ENCODE data around the gene SMIM29. TPM values are rescaled to one million over a fixed set of nuclear protein-coding genes. Genes with fewer than 3 reads are reported as not detected.

SMIM29 gene
- total RNA-seq (10 to 100 TPM; 17.0 to 25.5 (median 22.4) TPM), polyA plus RNA-seq (34.8 TPM)
- long read RNA-seq, donor 1, transcript SMIM29-205 (5 exons, 1,297 nt), result major isoform, 18 of 35 reads
- long read RNA-seq, donor 1, transcript SMIM29-208 (5 exons, 1,186 nt), result minor isoform, 7 of 35 reads
- long read RNA-seq, donor 1, partial matches to known transcripts, result 4 of 35 reads
- long read RNA-seq, donor 1, other reads (novel, unspliced or antisense), result 2 of 35 reads
- long read RNA-seq, donor 2, transcript SMIM29-205 (5 exons, 1,297 nt), result major isoform, 21 of 28 reads
- long read RNA-seq, donor 2, partial matches to known transcripts, result 1 of 28 reads
- long read RNA-seq, donor 2, other reads (novel, unspliced or antisense), result 2 of 28 reads
- long read RNA-seq, donor 3, transcript SMIM29-205 (5 exons, 1,297 nt), result major isoform, 6 of 14 reads
- long read RNA-seq, donor 3, partial matches to known transcripts, result 0 of 14 reads
- long read RNA-seq, donor 3, other reads (novel, unspliced or antisense), result 2 of 14 reads
- long read RNA-seq, donor 4, transcript SMIM29-205 (5 exons, 1,297 nt), result major isoform, 10 of 17 reads
- long read RNA-seq, donor 4, partial matches to known transcripts, result 1 of 17 reads
- long read RNA-seq, donor 4, other reads (novel, unspliced or antisense), result 1 of 17 reads

DNA sequence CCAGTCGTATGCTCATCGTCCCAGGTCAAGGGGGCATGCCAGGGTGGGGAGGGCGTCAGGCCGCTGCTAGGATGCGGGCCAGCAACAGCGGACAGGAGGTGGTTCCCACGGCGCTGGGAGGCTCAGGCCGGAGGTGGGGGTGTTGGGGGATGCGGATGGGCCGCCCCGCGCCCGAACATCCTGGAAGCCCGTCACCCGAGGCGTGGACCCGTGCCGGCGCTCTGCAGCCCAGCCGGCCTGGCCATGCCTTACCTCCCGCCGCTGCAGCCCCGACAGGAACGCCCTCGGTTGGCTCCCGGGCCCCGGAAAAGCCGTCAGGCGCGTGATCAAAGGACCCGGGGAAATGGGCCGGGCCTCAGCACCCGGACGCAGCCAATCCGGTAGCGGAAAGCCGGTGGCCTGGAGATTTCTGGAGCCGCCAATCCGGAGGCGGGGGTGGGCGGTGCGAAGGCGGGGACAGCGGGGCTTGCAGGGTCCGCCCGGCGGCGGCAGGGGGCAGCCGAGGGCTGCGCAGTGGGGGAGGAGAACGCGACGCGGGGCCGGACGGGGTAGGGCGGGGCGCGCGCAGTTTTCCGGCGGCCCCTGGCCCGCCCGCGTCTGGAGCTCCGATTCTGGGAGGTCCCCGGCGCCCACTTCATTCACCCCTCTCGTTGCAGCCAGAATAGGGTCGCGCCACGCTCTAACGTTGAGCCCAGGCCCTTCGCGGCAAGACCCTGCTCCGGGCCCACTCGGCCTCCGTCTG, at the start of gene SMIM29:
SMIM29 (minus strand) TSS at position 280 of the 742 bp plus-strand sequence. CDS start 1,215 bp downstream, outside the sequence.
- ATAC-seq (peak; percentile 91 to 94), DNase-seq (peak; percentile 97 to 99 (median 98))
- Histone ChIP-seq H3K27me3 (ENCODE audit: control insufficient read depth, insufficient read depth) (no peaks in the 10 kb centered on the region), H3K4me1 (ENCODE audit: control insufficient read depth, insufficient read depth, low read length) (peaks cover 2% of the 10 kb centered on the region), H3K4me3 (ENCODE audit: low read length) (peak within 1 kb of the TSS; percentile 82), H3K27ac (ENCODE audit: low read length) (peak within 1 kb of the TSS; percentile 96), H3K9me3 (ENCODE audit: control insufficient read depth, low read length) (no peaks in the 10 kb centered on the region)
- intact Hi-C loops (cut with DNase I), result loop anchor here (1.0 to 5.0 kb wide), 5 partner anchors 143 to 168 kb away; partner anchors contain the start of gene NUDT3 (in 2 of the 4)
- WGBS, result under 1% methylated on average over 79 of the region's 79 CpGs

DNA sequence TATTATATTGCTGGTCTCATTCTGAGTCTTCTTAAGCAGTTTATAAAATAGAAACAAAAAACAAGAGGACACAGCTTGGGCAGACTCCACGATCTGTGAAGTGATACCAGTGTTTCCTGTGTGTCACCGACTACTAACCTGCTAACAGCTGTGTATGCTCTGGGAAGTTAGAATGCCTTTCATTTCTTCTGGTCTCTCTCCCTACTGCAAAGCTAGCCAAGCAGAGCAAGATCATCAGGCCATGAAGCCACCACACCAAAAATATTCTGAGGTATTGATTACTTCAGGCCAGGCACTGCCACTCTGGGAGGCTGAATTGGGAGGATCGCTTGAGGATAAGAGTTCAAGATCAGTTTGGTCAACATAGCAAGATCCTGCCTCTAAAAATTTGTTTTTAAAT, 46.9 kb upstream of the SMIM29 start:
- 55% methylated on average over 3 of the region's 3 CpGs for WGBS
- Histone ChIP-seq H3K9me3 (ENCODE audit: control insufficient read depth, low read length) (no peaks in the 10 kb centered on the region), H3K27me3 (ENCODE audit: control insufficient read depth, insufficient read depth) (no peaks in the 10 kb centered on the region), H3K27ac (ENCODE audit: low read length) (peak overlapping the region; percentile 17), H3K4me3 (ENCODE audit: low read length) (no peak overlapping the region), H3K4me1 (ENCODE audit: control insufficient read depth, insufficient read depth, low read length) (peaks cover 5% of the 10 kb centered on the region)
- no peak for DNase-seq
- intact Hi-C loops (cut with DNase I), result no loop called here
- ATAC-seq, result no peak

DNA sequence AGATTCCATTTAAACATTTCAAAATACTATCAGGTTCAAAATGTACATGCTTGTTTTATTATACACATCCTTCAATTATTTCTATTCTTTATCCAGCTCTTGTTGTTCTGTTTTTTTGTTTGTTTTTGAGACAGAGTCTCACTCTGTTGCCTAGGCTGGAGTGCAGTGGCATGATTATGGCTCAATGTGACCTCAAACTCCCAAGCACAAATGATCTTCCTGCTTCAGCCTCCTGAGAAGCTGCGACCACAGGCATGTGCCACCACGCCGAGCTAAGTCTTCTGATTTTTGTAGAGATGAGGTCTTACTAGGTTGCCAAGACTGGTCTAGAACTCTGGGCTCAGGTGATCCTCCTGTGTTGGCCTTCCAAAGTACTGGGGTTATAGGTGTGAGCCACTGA, 44.1 kb upstream of the SMIM29 start:
- peak overlapping the region; percentile 17 for H3K27ac ChIP-seq (ENCODE audit: low read length)
- no peak overlapping the region for H3K4me3 ChIP-seq (ENCODE audit: low read length)
- ATAC-seq (no peak), DNase-seq (no peak)
- H3K4me1 ChIP-seq (ENCODE audit: control insufficient read depth, insufficient read depth, low read length), result peaks cover 3% of the 10 kb centered on the region
- no peaks in the 10 kb centered on the region for H3K27me3 ChIP-seq (ENCODE audit: control insufficient read depth, insufficient read depth)
- 95% methylated on average over 3 of the region's 3 CpGs for WGBS
- no peaks in the 10 kb centered on the region for H3K9me3 ChIP-seq (ENCODE audit: control insufficient read depth, low read length)
- intact Hi-C loops (cut with DNase I), result no loop called here

DNA sequence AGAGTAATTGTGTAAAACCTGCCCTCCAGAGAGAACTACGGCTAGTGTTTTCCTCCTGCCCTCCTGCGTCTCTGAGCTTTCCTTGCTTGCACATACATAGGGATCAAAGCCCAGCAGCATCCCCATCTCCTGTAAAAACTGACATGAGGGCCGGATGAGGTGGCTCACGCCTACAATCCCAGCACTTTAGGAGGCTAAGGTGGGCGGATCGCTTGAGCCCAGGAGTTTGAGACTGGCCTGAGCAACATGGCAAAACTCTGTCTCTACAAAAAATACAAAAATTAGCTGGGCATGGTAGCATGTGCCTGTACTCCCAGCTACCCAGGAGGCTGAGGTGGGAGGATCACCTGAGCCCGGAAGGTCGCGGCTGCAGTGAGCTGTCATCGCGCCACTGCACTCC, 40.3 kb upstream of the SMIM29 start:
- no peak for ATAC-seq
- WGBS, result 93% methylated on average over 11 of the region's 11 CpGs
- peaks cover 2% of the 10 kb centered on the region for H3K4me1 ChIP-seq (ENCODE audit: control insufficient read depth, insufficient read depth, low read length)

DNA sequence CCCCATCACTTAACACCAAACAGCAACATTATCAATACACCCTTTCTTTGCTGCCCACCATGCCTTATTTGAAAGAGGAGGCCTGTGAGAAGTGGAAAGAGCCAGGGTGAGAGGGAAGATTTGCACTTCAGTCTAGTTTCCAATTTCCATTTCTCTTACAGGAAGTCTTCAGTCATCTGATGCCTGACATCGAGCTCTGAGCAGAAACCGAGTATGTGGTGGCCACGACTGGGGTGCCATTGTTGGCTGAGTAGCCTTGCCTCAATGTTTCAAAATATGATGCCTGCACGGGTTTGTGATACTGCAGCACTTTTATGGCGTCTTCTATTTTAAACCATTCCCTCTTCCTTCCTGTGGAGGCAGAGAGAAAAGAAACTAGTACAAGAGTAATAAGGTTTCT, 39.8 kb upstream of the SMIM29 start:
- intact Hi-C loops (cut with DNase I), result no loop called here
- Histone ChIP-seq H3K4me1 (ENCODE audit: control insufficient read depth, insufficient read depth, low read length) (peaks cover 4% of the 10 kb centered on the region), H3K4me3 (ENCODE audit: low read length) (no peak overlapping the region), H3K27ac (ENCODE audit: low read length) (peak overlapping the region; percentile 30), H3K27me3 (ENCODE audit: control insufficient read depth, insufficient read depth) (no peaks in the 10 kb centered on the region), H3K9me3 (ENCODE audit: control insufficient read depth, low read length) (no peaks in the 10 kb centered on the region)
- no peak for DNase-seq
- no peak for ATAC-seq
- WGBS, result 37% methylated on average over 5 of the region's 5 CpGs

More for the DNA sequence above, 40.3 kb upstream of the SMIM29 start:
- intact Hi-C loops (cut with DNase I), result no loop called here
- no peak overlapping the region for H3K4me3 ChIP-seq (ENCODE audit: low read length)
- DNase-seq, result no peak
- H3K27ac ChIP-seq (ENCODE audit: low read length), result no peak overlapping the region
- H3K27me3 ChIP-seq (ENCODE audit: control insufficient read depth, insufficient read depth), result no peaks in the 10 kb centered on the region
- H3K9me3 ChIP-seq (ENCODE audit: control insufficient read depth, low read length), result no peaks in the 10 kb centered on the region

DNA sequence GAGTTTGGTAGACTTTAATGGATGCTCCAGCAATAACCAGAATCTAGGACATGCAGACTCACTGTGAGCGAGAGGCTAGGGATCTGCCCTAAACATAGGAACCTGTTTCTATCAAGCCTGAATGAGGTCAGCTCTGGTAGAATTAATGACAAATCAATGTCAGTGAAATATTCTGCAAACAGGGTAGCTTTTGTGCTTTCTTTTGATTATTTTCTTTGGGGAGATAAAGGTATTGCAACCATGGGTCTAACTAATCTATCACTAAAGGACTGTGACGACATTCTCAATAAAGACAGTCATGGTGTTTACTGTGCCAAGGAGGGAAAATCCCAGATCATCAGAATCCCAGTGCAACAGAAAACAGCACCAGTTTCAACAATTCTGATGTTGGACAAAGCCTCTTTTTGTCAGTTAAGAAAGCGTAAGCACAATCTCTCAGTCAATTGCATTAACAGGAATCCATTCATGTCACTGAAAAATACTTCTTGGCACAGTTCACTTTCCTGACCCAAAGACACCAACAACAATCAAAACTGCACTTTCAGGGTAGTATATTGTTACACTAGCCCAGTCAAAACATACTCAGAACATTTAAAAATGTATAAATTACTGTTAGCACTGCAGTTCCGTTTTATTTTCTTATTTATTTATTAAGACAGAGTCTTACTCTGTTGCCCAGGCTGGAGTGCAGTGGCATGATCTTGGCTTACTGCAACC, 36.8 kb upstream of the SMIM29 start:
- 71% methylated on average over 4 of the region's 4 CpGs for WGBS
- intact Hi-C loops (cut with DNase I), result no loop called here
- Histone ChIP-seq H3K4me3 (ENCODE audit: low read length) (no peak overlapping the region), H3K4me1 (ENCODE audit: control insufficient read depth, insufficient read depth, low read length) (peaks cover 4% of the 10 kb centered on the region), H3K9me3 (ENCODE audit: control insufficient read depth, low read length) (no peaks in the 10 kb centered on the region), H3K27ac (ENCODE audit: low read length) (no peak overlapping the region), H3K27me3 (ENCODE audit: control insufficient read depth, insufficient read depth) (no peaks in the 10 kb centered on the region)
- DNase-seq, result no peak
- no peak for ATAC-seq

DNA sequence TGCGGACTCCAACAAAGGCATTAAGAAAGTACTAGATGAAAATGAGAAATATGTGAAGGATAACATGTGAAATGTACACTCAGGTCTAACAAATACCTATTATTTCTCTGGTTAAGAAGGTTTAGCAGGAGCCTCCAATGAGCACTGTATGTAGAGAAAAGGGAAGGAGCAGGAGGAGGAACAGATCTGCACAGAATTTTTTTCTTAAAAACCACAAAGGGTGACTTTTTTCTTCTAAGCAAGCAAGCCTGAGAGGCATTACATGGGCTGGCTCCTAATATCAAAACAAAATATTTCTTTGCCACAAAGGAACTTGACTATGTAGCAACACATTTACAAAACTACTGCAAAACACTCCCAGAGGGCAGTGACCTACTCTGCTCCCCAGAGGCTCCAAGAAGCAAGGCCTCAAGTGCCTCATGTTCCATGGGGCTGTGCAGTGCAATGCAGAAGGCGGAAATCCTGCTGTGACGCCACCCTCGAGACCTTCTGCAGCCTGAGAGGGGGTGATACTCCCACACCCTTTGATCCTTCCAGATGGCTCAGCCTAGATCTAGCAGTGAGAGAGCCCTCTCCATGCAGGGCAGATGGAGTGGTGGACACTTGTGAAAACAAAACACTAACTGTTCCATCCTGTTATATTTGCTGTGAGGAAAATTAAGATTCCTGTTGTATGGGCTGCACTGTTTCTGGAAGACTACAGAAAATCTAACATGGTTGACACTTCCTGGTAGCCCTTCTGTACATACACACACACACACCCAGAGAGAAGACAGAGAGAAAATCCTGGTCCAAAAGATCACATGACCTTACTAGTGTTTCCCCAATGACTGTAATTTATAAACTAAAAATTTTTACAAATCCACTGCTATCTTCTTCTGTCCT, 36.0 kb upstream of the SMIM29 start:
- Histone ChIP-seq H3K27me3 (ENCODE audit: control insufficient read depth, insufficient read depth) (no peaks in the 10 kb centered on the region), H3K27ac (ENCODE audit: low read length) (no peak overlapping the region), H3K4me3 (ENCODE audit: low read length) (no peak overlapping the region), H3K4me1 (ENCODE audit: control insufficient read depth, insufficient read depth, low read length) (peaks cover 4% of the 10 kb centered on the region), H3K9me3 (ENCODE audit: control insufficient read depth, low read length) (no peaks in the 10 kb centered on the region)
- peak; percentile 69 to 80 for ATAC-seq
- intact Hi-C loops (cut with DNase I), result no loop called here
- WGBS, result 76% methylated on average over 4 of the region's 4 CpGs
- DNase-seq, result peak; percentile 48 to 78 (median 75)

DNA sequence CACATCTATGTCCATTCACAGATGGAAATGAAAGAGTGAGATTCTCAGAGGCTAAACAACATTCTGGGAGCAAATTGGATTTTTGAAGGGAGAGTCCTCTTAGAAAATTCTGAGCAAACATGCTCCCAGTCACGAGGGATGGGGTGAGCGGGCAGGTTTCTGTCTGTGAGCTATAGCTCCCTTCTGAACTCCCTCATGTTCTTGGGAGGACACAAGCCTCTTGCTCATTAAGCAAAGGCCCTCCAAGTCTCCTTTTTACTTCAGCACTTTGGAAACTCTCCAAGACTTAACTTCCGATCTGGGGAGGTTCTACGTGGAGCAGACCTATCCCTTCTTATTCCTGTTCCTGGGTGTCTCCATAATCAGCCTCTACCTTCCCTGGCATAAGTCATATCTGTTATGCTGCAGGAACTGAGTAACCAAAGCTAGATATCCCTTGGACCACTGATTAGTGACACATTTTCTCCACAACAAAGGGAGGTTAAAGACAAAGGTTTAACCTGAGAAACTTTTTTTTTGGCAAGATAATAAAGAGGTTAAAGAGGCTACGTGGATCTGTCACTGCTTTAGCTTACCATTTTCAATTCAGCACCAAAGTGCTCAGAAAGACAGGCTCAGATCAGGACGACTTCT, 33.0 kb upstream of the SMIM29 start:
- Histone ChIP-seq H3K27me3 (ENCODE audit: control insufficient read depth, insufficient read depth) (no peaks in the 10 kb centered on the region), H3K4me1 (ENCODE audit: control insufficient read depth, insufficient read depth, low read length) (peaks cover 2% of the 10 kb centered on the region), H3K9me3 (ENCODE audit: control insufficient read depth, low read length) (no peaks in the 10 kb centered on the region), H3K27ac (ENCODE audit: low read length) (no peak overlapping the region), H3K4me3 (ENCODE audit: low read length) (no peak overlapping the region)
- no peak for DNase-seq
- ATAC-seq, result peak in 1 of 2 donors; percentile 75
- intact Hi-C loops (cut with DNase I), result no loop called here
- 73% methylated on average over 6 of the region's 6 CpGs for WGBS

DNA sequence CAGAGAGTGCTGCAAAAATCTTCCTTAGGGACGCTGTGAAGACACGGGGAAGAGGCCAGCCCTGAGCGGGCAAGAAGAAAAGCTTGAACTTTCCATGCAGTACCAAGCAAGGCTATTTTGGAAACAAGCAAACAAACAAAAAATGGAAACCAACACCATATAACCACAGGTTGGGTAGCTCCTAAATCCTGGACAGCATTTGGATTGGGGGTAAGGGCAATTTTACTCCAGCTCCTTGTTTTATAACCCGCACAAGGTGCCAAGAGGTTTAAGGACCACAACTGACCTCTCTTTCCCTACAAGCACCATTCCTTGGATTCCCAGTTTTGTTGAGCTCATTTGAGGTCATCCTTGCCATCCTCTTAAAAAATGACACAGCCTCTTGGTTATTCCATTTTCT, 31.4 kb upstream of the SMIM29 start:
- DNase-seq (no peak), ATAC-seq (no peak)
- no peak overlapping the region for H3K27ac ChIP-seq (ENCODE audit: low read length)
- intact Hi-C loops (cut with DNase I), result no loop called here
- H3K4me1 ChIP-seq (ENCODE audit: control insufficient read depth, insufficient read depth, low read length), result peaks cover 4% of the 10 kb centered on the region
- no peaks in the 10 kb centered on the region for H3K9me3 ChIP-seq (ENCODE audit: control insufficient read depth, low read length)
- H3K4me3 ChIP-seq (ENCODE audit: low read length), result no peak overlapping the region
- H3K27me3 ChIP-seq (ENCODE audit: control insufficient read depth, insufficient read depth), result no peaks in the 10 kb centered on the region
- 76% methylated on average over 4 of the region's 4 CpGs for WGBS

Measured in right cardiac atrium (tissue), 5 donors.